Brain microvascular endothelial cell (primary cell): Measurements from ENCODE around the gene POMT1.
A peak's percentile ranks its signal among the peaks of the same experiment; 100 is the strongest.

Experiments used
- DNase-seq: peaks from one replicate; pipeline ENCODE4 v3.0.0-alpha.2; 2020
- H3K27ac ChIP-seq: fragments of 250-450 bp; sonication (Bioruptor Pico); 2 replicates; pipeline ENCODE4 v1.5.1; 2020; ENCODE audit warnings: mild to moderate bottlenecking, moderate library complexity
- H3K27me3 ChIP-seq: fragments of 250-450 bp; sonication (Bioruptor Pico); replicated peaks from 2 replicates; pipeline ENCODE4 v1.5.1; 2020; ENCODE audit warnings: mild to moderate bottlenecking
- H3K36me3 ChIP-seq: fragments of 250-450 bp; sonication (Bioruptor Pico); replicated peaks from 2 replicates; pipeline ENCODE4 v1.5.1; 2020; ENCODE audit warnings: mild to moderate bottlenecking
- H3K4me3 ChIP-seq: 2 replicates; pipeline ENCODE4 v1.5.1; 2011; ENCODE audit warnings: low read depth, mild to moderate bottlenecking, control low read depth, low read length, moderate library complexity
- in situ Hi-C: cut with HindIII; loops from 2 replicates; pipeline ENCODE4 v1.10.0; 2017; ENCODE audit warnings: low sequenced_read_pairs, low pct_ligation_motif_present
- TF ChIP-seq, protein P1 (sequence below): IDR thresholded peaks from 2 replicates; pipeline ENCODE4 v1.5.1; 2011; ENCODE audit warnings: low read depth, mild to moderate bottlenecking, moderate library complexity, low read length, control low read depth, inconsistent platforms; ENCODE audit errors: missing control alignments

Gene POMT1

DNA sequence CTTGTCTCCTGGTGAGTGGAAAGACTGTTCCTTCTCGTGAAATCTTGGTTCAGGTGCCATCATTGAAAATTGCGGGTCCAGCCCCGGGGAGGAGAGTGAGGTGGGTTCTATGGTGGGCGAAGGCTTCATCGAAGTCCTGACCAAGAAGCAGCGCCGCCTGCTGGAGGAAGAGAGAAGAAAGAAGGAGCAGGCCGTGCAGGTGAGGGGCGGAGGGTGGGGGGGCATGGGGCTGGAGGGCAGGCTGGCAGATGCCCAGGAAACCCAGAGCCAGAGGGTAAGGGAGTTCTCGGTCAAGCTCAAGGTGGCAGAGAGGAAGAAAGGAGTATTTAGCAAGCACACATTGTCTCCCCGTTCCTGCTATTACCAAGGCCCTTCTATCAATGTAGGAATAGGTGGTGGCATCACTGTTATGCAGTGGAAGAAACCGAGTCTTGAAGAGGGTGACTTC lies 24.3 kb upstream of the POMT1 start:
- Histone ChIP-seq H3K27ac (no peak overlapping the region), H3K27me3 (no peaks in the 10 kb centered on the region), H3K36me3 (peaks cover 95% of the 10 kb centered on the region), H3K4me3 (no peak overlapping the region)
- in situ Hi-C loops: no loop called here
- DNase-seq: no peak
- TF ChIP-seq, protein P1, sequence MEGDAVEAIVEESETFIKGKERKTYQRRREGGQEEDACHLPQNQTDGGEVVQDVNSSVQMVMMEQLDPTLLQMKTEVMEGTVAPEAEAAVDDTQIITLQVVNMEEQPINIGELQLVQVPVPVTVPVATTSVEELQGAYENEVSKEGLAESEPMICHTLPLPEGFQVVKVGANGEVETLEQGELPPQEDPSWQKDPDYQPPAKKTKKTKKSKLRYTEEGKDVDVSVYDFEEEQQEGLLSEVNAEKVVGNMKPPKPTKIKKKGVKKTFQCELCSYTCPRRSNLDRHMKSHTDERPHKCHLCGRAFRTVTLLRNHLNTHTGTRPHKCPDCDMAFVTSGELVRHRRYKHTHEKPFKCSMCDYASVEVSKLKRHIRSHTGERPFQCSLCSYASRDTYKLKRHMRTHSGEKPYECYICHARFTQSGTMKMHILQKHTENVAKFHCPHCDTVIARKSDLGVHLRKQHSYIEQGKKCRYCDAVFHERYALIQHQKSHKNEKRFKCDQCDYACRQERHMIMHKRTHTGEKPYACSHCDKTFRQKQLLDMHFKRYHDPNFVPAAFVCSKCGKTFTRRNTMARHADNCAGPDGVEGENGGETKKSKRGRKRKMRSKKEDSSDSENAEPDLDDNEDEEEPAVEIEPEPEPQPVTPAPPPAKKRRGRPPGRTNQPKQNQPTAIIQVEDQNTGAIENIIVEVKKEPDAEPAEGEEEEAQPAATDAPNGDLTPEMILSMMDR: peak; percentile 71

DNA sequence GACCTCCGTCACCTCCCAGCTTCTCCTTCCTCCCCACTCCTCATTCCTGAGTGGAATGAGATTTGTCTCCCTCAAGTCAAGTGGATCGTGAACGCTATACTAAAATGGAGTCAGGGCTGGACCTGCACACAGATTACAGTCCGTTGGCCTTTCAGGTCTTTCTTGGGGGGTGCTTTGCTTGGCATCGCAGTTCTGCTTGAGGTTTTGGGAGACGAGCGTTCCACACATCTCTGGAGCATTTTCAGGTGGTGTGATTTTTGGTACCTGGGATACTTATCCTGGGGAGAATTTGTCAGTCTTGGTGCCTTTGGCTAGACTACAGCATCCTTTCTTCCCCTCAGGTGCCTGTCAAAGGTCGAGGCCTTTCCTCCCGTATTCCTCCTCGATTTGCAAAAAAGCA lies 23.8 kb upstream of the POMT1 start:
- in situ Hi-C loops: no loop called here
- no peaks in the 10 kb centered on the region for H3K27me3 ChIP-seq
- no peak overlapping the region for H3K4me3 ChIP-seq
- H3K36me3 ChIP-seq: peaks cover 95% of the 10 kb centered on the region
- no peak for DNase-seq
- no peak overlapping the region for H3K27ac ChIP-seq
- TF ChIP-seq, protein P1: no peak

DNA sequence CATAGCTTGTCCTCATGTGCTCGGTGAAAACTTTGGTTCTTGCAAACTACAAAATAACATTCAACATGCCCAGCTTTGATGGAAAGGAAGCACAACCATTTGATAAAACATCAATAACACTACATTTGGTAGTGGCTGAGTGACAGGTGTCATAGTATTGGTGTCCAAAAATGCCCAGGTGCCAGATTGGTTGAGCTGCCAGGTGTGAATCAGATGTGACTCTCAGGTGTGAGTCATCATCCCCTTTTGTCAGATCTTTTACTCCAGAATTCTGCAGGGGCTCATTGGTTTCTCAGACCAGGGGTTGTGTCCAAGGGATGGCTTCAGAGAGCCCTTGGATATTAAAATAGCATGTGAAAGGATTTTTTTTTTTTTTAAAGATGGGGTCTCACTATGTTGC lies 22.5 kb upstream of the POMT1 start:
- in situ Hi-C loops: no loop called here
- no peak for DNase-seq
- peaks cover 95% of the 10 kb centered on the region for H3K36me3 ChIP-seq
- TF ChIP-seq, protein P1: no peak
- no peak overlapping the region for H3K27ac ChIP-seq
- H3K4me3 ChIP-seq: no peak overlapping the region
- H3K27me3 ChIP-seq: no peaks in the 10 kb centered on the region

DNA sequence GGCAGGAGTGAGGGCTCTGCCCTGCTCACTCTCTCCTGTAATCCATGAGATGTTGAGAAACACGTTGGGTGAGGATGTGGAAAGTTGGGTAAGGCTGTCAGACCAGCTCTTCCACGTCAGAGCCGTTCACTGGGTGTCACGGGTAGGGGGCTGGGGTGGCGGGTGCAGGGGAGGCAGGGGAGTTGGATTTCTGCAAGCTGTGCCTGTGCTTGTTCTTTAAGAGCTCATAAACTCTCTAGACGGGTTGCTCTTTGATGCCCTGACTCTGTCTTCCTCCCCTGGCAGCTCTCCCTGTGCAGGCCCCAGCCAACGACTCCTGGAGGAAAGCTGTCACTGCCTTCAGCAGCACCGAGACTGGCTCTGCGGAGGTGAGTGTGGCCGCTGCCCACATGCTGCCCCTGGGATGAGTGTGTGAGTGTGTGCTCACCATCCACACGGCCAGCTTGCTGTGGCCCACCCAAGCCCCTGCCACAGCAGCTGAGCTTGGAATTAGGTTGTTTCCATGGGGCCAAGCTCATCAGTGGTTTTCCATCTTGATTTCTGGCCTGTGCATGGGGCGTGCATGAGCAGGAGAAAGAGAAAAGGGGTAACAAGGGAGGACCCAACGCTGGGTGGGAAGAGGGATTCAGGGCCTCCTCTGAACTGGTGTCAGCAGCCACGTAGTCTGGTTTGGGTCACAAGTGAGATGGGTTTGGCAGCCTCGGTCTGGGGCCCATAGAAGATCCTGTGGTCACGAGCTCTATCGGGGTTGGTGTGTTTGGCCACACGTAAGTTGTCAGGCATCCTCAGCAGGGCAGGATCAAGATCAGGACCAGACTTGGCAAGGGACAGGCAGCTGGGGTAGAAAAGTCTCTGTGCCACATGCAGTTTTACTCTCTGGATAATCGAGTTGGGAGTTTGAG lies 21.0 kb upstream of the POMT1 start:
- in situ Hi-C loops: no loop called here
- DNase-seq: no peak
- Histone ChIP-seq H3K36me3 (peaks cover 95% of the 10 kb centered on the region), H3K27me3 (no peaks in the 10 kb centered on the region), H3K27ac (no peak overlapping the region), H3K4me3 (no peak overlapping the region)
- TF ChIP-seq, protein P1: no peak

DNA sequence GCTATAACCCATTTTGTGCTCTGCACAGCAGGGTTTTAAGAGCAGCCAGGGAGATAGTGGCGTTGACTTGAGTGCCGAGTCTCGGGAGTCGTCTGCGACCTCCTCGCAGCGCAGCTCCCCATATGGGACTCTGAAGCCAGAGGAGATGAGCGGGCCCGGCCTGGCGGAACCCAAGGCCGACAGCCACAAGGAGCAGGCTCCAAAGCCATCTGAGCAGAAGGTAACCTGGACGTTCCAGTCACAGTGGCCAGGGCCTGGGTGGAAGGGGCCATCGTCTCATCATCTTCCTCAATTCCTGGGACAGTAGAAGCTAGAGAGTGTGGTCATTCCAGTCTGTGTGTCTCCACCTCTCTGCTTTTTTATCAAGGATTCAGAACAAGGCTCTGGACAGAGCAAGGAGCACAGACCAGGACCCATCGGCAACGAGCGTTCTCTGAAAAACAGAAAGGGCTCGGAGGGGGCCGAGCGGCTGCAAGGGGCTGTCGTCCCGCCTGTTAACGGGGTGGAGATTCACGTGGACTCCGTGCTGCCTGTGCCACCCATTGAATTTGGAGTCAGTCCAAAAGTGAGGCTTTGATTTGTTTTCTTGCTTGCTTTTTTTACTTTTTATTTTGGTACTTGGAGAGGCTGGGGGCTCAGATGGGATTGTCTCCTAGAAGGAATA lies 20.2 kb upstream of the POMT1 start:
- no peak for DNase-seq
- TF ChIP-seq, protein P1: no peak
- no peak overlapping the region for H3K4me3 ChIP-seq
- peaks cover 95% of the 10 kb centered on the region for H3K36me3 ChIP-seq
- in situ Hi-C loops: no loop called here
- H3K27ac ChIP-seq: no peak overlapping the region
- H3K27me3 ChIP-seq: no peaks in the 10 kb centered on the region
